ENCODE measurements around the gene PDSS1. TPM values are rescaled to one million over a fixed set of nuclear protein-coding genes. Genes with fewer than 3 reads are reported as not detected.
A peak's percentile ranks its signal among the peaks of the same experiment; 100 is the strongest.

The PDSS1 gene
- total and polyA plus RNA-seq, 2 of the 13 experiments (the other 11 are each of a cell fraction or from before 2014, with no cell fraction given): 18.7 to 19.3 TPM

DNA sequence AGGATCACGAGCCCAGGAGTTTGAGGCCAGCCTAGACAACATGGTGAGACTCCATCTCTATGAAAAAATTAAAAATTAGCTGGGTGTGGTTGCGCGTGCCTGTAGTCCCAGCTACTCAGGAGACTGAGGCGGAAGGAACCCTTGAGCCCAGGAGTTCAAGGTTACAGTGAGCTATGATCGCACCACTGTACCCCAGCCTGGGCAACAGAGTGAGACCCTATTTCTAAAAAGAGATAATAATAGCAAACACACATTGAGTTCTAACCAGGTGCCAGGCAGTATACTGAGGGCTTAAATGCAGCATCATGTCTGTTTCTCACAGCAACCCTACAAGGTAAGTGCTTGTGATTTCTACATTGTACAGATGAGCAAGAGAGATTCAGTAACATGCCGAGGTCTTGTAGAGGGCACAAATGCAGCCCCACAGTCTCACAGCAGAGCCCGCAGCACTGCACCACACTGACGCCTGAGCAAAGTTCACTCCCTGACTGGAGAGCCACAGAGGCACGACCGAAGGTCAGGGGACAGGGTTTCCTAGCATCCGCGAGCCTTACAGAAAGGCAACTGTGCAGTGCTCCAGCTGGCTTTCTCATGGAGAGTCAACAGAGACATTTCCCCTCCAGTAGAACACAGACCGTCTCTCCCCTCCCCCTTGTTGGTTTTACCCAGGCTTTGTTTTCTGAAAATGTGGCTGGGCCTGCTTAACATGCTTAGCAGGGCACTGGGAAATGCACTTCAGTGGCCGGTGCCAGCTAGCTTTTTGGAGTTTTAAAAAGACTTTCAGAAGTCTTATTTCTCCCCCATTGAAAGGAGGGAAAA lies 36.5 kb downstream of the PDSS1 start (continued):
- TF ChIP-seq MIXL1 (CRISPR knock-in tag; IDR thresholded peaks at IDR 0.05) (peak; percentile 59), AFF4 (CRISPR knock-in tag; IDR thresholded peaks at IDR 0.05) (no peak), BHLHE40 (IDR thresholded peaks at IDR 0.05; ENCODE audit: low read length) (0 out of 2 replicates have a peak, but pooled peaks have one; percentile 18), SUZ12 (IDR thresholded peaks at IDR 0.05; ENCODE audit: low read depth, low read length) (no peak)

DNA sequence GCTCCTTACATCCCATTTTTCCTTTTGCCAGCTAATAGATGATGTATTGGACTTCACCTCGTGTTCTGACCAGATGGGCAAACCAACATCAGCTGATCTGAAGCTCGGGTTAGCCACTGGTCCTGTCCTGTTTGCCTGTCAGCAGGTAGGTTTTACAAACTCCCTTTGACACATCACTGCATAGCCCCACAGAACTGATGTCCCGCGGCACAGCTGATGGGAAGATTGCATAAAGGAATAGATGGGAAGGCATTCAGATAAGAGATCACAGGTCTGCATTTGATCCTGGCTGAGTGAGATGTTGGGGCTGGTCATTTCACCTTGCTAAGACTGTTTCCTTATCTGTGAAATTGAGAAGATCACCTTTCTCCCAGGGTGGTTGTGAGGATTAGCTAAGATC lies 37.9 kb downstream of the PDSS1 start:
- peaks cover 7 to 30% of the 10 kb centered on the region in 2 experiments; a peak in 3 of 5 replicates for H3K36me3 ChIP-seq (replicated peaks in 1 of 2; ENCODE audit: control insufficient read depth in 1 of 2, insufficient read depth in 2 of 2, low read length in 2 of 2)
- ChIA-PET CTCF (ENCODE audit: low intra/inter-chr PET ratio, low total read pairs) (no interaction called here), POLR2A (interaction anchor here (1.7 kb wide), 1 partner anchor 9 kb away, joined by 5 read pairs; no protein-coding TSS in a partner anchor)
- H3K9ac ChIP-seq (ENCODE audit: insufficient read depth, low read depth, low read length): no peak overlapping the region
- 93% methylated on average over 4 of the region's 4 CpGs for WGBS (ENCODE audit: low lambda C conversion rate)
- peaks cover 52% of the 10 kb centered on the region for H3K4me1 ChIP-seq (ENCODE audit: insufficient read depth, low read length)
- no peaks in the 10 kb centered on the region for H3K9me3 ChIP-seq (ENCODE audit: low read length)
- in situ Hi-C loops (cut with HindIII; ENCODE audit: extremely low pct_ligation_motif_present, low pct_unique_long_range_greater_than_20kb): no loop called here
- peak overlapping the region; percentile 75; the same call in 1 of the 2 replicates for H3K4me2 ChIP-seq (ENCODE audit: low read depth, low read length)
- FAIRE-seq (no peak), DNase-seq (ENCODE audit: low spot score) (no peak), ATAC-seq (no peak)
- no peaks in the 10 kb centered on the region for H4K20me1 ChIP-seq (ENCODE audit: insufficient read depth, low read length)
- intact Hi-C loops (cut with micrococcal nuclease; ENCODE audit: unreplicated experiment): loop anchor here (2.0 kb wide), 1 partner anchor 125 kb away; the partner anchor contains the start of gene ABI1
- BruUV-seq (replicated peaks): no TSS peak
- H3K79me2 ChIP-seq (ENCODE audit: insufficient read depth, low read length): no peaks in the 10 kb centered on the region
- no peaks in the 10 kb centered on the region for H3K27me3 ChIP-seq (ENCODE audit: control insufficient read depth in 1 of 2, insufficient read depth in 2 of 2, low read length in 2 of 2)
- peak overlapping the region; percentile 93 for H3K27ac ChIP-seq (ENCODE audit: extremely low read length, insufficient read depth, low read length)
- TF ChIP-seq, protein P1, sequence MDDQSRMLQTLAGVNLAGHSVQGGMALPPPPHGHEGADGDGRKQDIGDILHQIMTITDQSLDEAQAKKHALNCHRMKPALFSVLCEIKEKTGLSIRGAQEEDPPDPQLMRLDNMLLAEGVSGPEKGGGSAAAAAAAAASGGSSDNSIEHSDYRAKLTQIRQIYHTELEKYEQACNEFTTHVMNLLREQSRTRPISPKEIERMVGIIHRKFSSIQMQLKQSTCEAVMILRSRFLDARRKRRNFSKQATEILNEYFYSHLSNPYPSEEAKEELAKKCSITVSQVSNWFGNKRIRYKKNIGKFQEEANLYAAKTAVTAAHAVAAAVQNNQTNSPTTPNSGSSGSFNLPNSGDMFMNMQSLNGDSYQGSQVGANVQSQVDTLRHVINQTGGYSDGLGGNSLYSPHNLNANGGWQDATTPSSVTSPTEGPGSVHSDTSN (CRISPR knock-in tag; IDR thresholded peaks at IDR 0.05; ENCODE audit: borderline replicate concordance): no peak
- no peak for TF ChIP-seq SOX13 (IDR thresholded peaks at IDR 0.05)
- TF ChIP-seq SOX13 (CRISPR knock-in tag; conservative IDR thresholded peaks at IDR 0.05 in 1 of 2, IDR thresholded peaks at IDR 0.05 in 1 of 2): no peak
- H3K4me3 ChIP-seq (replicated peaks in 1 of 3; ENCODE audit: insufficient read depth in 1 of 3, low read depth in 2 of 3, low read length in 3 of 3): no peak overlapping the region
- H2AFZ ChIP-seq (ENCODE audit: low read length): no peak overlapping the region

Data from HepG2 (cell line).